Stimulated activated CD4-positive, alpha-beta T cell treated with anti-CD3 and anti-CD28 coated beads, Interleukin-1b, Interleukin-23, amount 100 ng/mL, for 24 hours (primary cell): ENCODE data around the gene RBPJL.

Source experiments
- DNase-seq, 4 experiments: peaks; one replicate each; pipeline ENCODE4 v3.0.0-alpha.2; 2020; ENCODE audit warnings: low read depth in 4 of 4, low spot score in 1 of 4

RBPJL gene

GRCh38 chr20:45306431-45306982 lies at the start of gene RBPJL:
RBPJL (plus strand) TSS chr20:45306840; CDS start chr20:45306923, 83 bp downstream.
- peak in 3 of 4 experiments; percentile 23 to 30 (median 26) for DNase-seq

- no peak for DNase-seq
Measured at GRCh38 chr20:45257161-45257560, 49.5 kb upstream of the RBPJL start.

GRCh38 chr20:45257711-45258110 lies 48.9 kb upstream of the RBPJL start:
- no peak for DNase-seq

- DNase-seq, result no peak
Measured at GRCh38 chr20:45258259-45258658, 48.4 kb upstream of the RBPJL start.

- no peak for DNase-seq
Measured at GRCh38 chr20:45258664-45259063, 48.0 kb upstream of the RBPJL start.

- DNase-seq, result no peak
Measured at GRCh38 chr20:45263556-45264266, 42.9 kb upstream of the RBPJL start.

GRCh38 chr20:45266977-45267376 lies 39.7 kb upstream of the RBPJL start:
- DNase-seq, result no peak

GRCh38 chr20:45268531-45268930 lies 38.1 kb upstream of the RBPJL start:
- DNase-seq, result no peak

GRCh38 chr20:45269056-45269455 lies 37.6 kb upstream of the RBPJL start:
- no peak for DNase-seq

- no peak for DNase-seq
Measured at GRCh38 chr20:45269754-45270270, 36.8 kb upstream of the RBPJL start.

- no peak for DNase-seq
Measured at GRCh38 chr20:45275338-45275737, 31.3 kb upstream of the RBPJL start.

GRCh38 chr20:45279992-45280391 lies 26.6 kb upstream of the RBPJL start:
- DNase-seq, result no peak

GRCh38 chr20:45282700-45283550 lies 23.7 kb upstream of the RBPJL start:
- DNase-seq, result no peak

GRCh38 chr20:45283551-45284057 lies 23.0 kb upstream of the RBPJL start:
- DNase-seq, result no peak

- DNase-seq, result no peak
Measured at GRCh38 chr20:45288376-45288775, 18.3 kb upstream of the RBPJL start.

- no peak for DNase-seq
Measured at GRCh38 chr20:45288860-45289259, 17.8 kb upstream of the RBPJL start.

- no peak for DNase-seq
Measured at GRCh38 chr20:45289942-45290676, 16.5 kb upstream of the RBPJL start.

- peak; percentile 24 to 63 (median 44) for DNase-seq
Measured at GRCh38 chr20:45290677-45291355, 15.8 kb upstream of the RBPJL start.

GRCh38 chr20:45291526-45291925 lies 15.1 kb upstream of the RBPJL start:
- no peak for DNase-seq

- no peak for DNase-seq
Measured at GRCh38 chr20:45292343-45292742, 14.3 kb upstream of the RBPJL start.
